Left renal cortex interstitium (tissue), 4 donors: ENCODE measurements around the gene KTI12. TPM values are rescaled to one million over a fixed set of nuclear protein-coding genes. Genes with fewer than 3 reads are reported as not detected.

Source experiments
- DNase-seq, 4 donors: peaks; one replicate each; pipeline ENCODE4 v3.0.0-alpha.2; 2013; ENCODE audit warnings: low read depth in 4 of 4, low spot score in 2 of 4, missing footprints in 1 of 4
- polyA plus RNA-seq, 4 donors: library from polyadenylated mRNA; unstranded; fragments of 120-200 nt; gene quantifications; one replicate each; pipeline ENCODE4 v1.2.1, GENCODE V29; 2013; ENCODE audit not compliant: insufficient read length in 4 of 4

The KTI12 gene
- polyA plus RNA-seq, 4 donors: 5.6 to 7.8 (median 6.7) TPM

DNA sequence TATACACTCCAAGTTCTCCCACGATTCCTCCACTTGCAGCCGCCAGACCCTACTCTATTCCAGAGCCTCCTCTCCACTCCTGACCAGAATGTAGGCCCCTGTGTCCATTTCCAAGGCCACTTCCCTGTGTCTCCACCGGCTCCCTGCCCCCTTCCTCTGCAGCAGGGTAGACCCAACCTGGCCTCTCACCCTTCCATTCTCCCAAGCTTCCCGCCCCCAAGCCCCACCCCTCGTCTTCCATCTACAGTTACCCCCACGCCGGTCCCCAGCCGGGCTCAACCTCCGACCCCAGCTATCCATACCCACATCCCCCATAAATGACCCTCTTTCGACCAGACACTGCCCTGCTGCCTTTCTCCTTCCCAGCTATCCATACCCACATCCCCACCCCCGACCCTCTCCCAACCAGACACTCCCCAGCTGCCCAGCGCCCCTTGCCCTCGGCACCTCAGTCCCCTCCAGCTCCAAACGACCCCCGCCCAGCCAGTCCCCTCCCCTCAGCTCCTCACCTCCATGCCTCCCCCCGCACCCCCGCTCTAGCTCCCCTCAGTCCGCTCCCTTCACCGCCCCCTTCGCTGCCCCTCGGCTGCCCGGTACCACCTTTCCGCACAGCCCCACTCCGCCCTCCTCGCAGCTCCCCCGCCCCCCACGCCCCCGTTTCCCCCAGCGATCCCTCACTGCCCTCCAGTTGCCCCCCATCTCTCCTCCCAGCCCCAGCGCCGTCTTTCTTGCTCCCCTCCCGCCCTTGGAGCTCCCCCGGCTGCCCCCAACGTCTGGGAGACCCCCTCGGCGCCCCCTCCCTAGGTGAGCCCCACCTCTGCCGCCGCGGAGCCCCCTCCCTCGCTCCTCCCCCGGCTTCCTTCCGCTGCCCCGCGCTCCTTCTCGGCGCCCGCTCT, 43.8 kb downstream of the KTI12 start:
- DNase-seq: no peak

DNA sequence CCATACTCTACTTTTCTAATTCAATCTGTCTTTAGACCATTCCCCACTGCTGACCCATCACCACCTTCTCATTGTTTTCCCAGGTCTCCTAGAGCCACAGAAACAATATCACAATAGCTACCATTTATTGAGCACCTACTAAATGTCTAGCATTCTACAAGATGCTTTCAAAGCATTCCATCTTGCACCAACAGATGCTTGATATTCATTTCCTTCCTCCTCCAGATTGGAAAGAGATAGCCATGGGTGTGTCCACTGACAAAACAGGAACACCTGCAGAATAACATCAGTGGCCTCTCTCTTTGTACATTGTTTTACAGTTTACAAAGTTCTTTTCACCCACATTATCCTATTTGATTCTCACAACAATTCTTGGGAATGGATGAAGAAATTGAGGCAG, 45.4 kb downstream of the KTI12 start:
- no peak for DNase-seq

DNA sequence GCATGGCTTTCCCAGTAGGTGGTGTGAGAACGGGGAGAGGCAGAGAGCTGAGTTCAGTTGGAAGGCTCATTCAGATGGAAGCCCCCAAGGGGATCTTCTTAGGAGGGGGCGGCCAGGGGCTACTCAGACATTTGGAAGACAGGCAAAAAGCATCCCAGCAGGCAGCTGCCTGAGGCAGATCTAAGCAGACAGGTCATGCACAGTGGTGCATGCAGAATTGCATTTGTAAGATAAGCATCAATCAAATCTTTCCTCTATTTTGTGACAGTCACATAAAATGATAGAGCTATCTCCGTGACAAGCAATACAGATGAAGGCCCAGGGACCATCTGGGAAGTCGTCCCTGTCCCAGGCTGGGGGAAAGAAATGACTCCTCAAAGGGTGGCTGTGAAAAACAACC, 46.9 kb downstream of the KTI12 start:
- DNase-seq: no peak

DNA sequence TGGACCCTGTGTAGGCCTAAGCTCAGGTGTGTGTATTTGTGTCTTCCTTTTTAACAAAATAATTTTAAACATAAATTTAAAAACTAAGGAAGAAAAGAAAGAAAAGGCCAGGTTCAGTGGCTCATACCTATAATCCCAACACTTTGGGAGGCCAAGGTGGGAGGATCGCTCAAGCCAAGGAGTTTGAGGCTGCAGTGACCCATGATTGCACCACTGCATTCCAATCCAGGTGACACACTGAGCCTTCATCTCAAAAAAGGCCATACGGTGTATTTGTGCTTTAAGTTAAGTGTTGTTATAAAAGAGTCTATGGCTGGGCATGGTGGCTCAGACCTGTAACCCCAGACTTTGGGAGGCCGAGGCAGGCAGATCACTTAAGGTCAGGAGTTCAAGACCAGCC, 51.4 kb downstream of the KTI12 start:
- DNase-seq: no peak

Other genes starting within 250 kb of the KTI12 start
- gene NRDC, start 155.1 kb downstream of the KTI12 start, polyA plus RNA-seq: 100 to 1,000 TPM; 104 to 175 (median 136) TPM
- gene RAB3B, start 43.1 kb downstream of the KTI12 start, polyA plus RNA-seq: 1 to 10 TPM; 3.7 to 5.9 (median 4.9) TPM
- gene TXNDC12, start 21.4 kb upstream of the KTI12 start, polyA plus RNA-seq: 10 to 100 TPM; 67.1 to 93.7 (median 74.4) TPM
- gene BTF3L4, start 22.5 kb upstream of the KTI12 start, polyA plus RNA-seq: 10 to 100 TPM; 75.0 to 90.3 (median 80.1) TPM
- gene ZFYVE9, start 108.3 kb upstream of the KTI12 start, polyA plus RNA-seq: 10 to 100 TPM; 32.2 to 36.9 (median 34.3) TPM